Body of pancreas (tissue), 4 donors: ENCODE measurements around the gene KRT74. TPM values are rescaled to one million over a fixed set of nuclear protein-coding genes. Genes with fewer than 3 reads are reported as not detected.

Source experiments
- ATAC-seq: fragments of 150-250 bp; one replicate; pipeline ENCODE4 v1.9.1; 2016
- DNase-seq, 4 donors: peaks; one replicate each; pipeline ENCODE4 v3.0.0-alpha.2; 2019
- H3K27ac ChIP-seq, 4 donors: fragments of 200-600 bp; sonication (generic); 1 replicate in 3 of 4; 2 replicates in 1 of 4; pipeline versions ENCODE4 v1.5.1 to v1.6.1; 2016 to 2019; ENCODE audit warnings: mild to moderate bottlenecking in 1 of 4, mixed read lengths in 1 of 4, moderate library complexity in 1 of 4
- H3K27me3 ChIP-seq, 2 donors: fragments of 200-600 bp; sonication (generic); one replicate each; pipeline ENCODE4 v1.6.0; 2016; ENCODE audit warnings: mild to moderate bottlenecking in 1 of 2
- H3K36me3 ChIP-seq, 2 donors: fragments of 200-600 bp; sonication (generic); replicated peaks in 1 of 2; 2 replicates each; pipeline ENCODE4 v1.5.1; 2016; ENCODE audit warnings: low read depth in 2 of 2; ENCODE audit not compliant: insufficient read depth in 1 of 2
- H3K4me1 ChIP-seq: fragments of 200-600 bp; sonication (generic); one replicate; pipeline ENCODE4 v1.6.0; 2016
- H3K4me3 ChIP-seq, 2 donors: fragments of 200-600 bp; sonication (generic); 1 replicate in 1 of 2; 2 replicates in 1 of 2; pipeline ENCODE4 v1.5.1; 2016 to 2019
- H3K9me3 ChIP-seq, 3 donors: fragments of 200-600 bp; sonication (generic); 1 replicate in 2 of 3; 2 replicates in 1 of 3; pipeline ENCODE4 v1.5.1; 2016
- POLR2A ChIP-seq, 3 donors: fragments of 450-650 bp; IDR thresholded peaks; one replicate each; pipeline ENCODE4 v1.6.1; 2016; ENCODE audit warnings: antibody characterized with exemption in 3 of 3, mild to moderate bottlenecking in 2 of 3
- WGBS, 2 donors: methylation state at CpG; one replicate each; pipeline ENCODE4 v1.1.5; 2017; 5-methylcytosine and 5-hydroxymethylcytosine counted together
- intact Hi-C: fragments of 100-400 bp; cut with DNase I; formaldehyde crosslinking; loops from one replicate; pipeline ENCODE4 v1.15.1; 2023
- total RNA-seq, 2 donors: library from RNA; depleted of rRNA; stranded (reverse); fragments of >200 nt; gene quantifications; one replicate each; pipeline ENCODE4 v1.1.0, GENCODE V29; 2016
- TF ChIP-seq, protein P1 (sequence below), 7 experiments: fragments of 450-650 bp in 4 of 7; fragments of 200-600 bp in 3 of 7; sonication (generic) in 3 of 7; IDR thresholded peaks; one replicate each; pipeline ENCODE4 v1.5.1; 2016 to 2019; ENCODE audit warnings: antibody characterized with exemption in 7 of 7

The KRT74 gene
- total RNA-seq, 2 donors from 2014 or later, result not detected

DNA sequence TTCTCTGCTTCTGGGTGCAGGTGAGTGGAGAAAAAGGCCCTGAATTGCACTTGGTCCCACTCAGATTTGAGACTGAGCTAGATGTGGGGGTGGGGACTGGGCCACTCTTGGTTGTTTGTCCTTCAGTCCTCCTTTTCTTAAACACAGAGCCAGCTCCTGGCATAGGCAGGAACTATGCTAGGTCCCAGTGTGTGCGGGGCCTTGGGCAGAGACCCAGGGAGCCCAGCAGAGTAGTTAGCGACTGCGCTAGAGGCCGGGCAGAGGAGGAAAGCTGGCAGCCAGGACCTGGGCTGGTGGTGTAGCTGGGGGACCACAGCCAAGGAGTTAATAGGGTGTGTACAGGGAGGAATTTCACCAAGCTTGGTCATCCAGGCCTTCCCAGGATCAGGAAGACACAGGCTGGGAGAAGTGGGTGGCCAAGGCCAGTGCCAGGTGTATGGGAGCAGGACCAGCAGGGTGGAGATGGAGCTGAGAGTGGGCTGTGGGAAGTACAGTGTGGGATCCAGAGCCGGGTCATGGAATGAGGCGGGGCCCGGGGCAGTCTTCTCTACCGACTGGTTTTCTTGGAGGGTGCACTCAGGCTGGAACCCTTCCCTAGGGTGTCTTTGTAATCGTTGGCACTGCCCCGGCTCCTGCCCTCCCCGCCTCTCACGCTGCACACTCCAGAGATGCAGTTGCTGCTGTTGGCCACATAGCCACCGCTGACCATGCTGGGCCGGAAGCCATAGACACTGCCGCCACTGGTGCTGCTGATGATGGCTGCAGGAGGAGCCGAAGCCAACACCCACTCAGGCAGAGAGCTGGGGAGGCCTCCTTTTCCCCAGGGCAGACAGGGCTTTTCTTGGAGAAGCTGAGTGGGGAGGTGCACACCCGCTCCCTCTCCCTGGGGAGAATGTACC, 29.4 kb downstream of the KRT74 start:
- Histone ChIP-seq H3K9me3 (no peaks in the 10 kb centered on the region), H3K36me3 (no peaks in the 10 kb centered on the region), H3K4me3 (no peak overlapping the region), H3K27me3 (no peaks in the 10 kb centered on the region), H3K27ac (no peak overlapping the region), H3K4me1 (no peaks in the 10 kb centered on the region)
- TF ChIP-seq, protein P1, sequence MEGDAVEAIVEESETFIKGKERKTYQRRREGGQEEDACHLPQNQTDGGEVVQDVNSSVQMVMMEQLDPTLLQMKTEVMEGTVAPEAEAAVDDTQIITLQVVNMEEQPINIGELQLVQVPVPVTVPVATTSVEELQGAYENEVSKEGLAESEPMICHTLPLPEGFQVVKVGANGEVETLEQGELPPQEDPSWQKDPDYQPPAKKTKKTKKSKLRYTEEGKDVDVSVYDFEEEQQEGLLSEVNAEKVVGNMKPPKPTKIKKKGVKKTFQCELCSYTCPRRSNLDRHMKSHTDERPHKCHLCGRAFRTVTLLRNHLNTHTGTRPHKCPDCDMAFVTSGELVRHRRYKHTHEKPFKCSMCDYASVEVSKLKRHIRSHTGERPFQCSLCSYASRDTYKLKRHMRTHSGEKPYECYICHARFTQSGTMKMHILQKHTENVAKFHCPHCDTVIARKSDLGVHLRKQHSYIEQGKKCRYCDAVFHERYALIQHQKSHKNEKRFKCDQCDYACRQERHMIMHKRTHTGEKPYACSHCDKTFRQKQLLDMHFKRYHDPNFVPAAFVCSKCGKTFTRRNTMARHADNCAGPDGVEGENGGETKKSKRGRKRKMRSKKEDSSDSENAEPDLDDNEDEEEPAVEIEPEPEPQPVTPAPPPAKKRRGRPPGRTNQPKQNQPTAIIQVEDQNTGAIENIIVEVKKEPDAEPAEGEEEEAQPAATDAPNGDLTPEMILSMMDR (IDR thresholded peaks at IDR 0.05), result no peak
- TF ChIP-seq POLR2A (IDR thresholded peaks at IDR 0.05), result no peak
- DNase-seq (no peak), ATAC-seq (no peak)
- intact Hi-C loops, result no loop called here
- WGBS, 2 donors, result 85 to 88% methylated on average over 9 to 17 of the region's 17 CpGs

DNA sequence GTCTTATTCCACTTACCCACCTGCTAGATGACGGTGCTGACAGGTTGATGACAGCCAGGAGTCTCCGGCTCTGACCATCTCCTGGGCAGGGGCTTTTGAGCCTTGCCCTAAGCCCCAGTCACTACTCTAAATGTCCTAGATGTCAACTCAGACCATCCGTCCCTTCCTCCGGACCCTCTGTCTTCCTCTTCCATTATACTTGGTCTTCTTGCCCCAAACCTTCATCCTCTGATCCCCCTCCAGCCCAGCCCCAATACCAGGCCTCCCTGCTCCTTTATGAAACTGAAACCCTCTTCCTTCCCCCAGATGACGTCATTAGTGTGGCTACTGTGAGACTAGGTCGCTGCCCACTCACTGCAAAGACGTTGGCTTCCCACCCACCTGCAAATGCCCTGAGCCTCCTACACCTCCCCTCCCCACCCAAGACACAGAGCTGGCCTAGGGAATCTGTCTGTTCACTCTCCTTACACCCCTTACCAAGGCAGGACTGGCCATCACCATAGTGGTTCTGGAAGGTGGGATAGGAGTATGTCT, 30.8 kb downstream of the KRT74 start:
- no peak for ATAC-seq
- intact Hi-C loops, result no loop called here
- WGBS, 2 donors, result 69 to 78% methylated on average over 7 of the region's 7 CpGs
- TF ChIP-seq POLR2A (IDR thresholded peaks at IDR 0.05), result no peak
- TF ChIP-seq, protein P1 (IDR thresholded peaks at IDR 0.05), result no peak
- no peaks in the 10 kb centered on the region for H3K9me3 ChIP-seq
- H3K4me3 ChIP-seq, result no peak overlapping the region
- DNase-seq, result no peak
- no peaks in the 10 kb centered on the region for H3K27me3 ChIP-seq
- no peak overlapping the region for H3K27ac ChIP-seq
- no peaks in the 10 kb centered on the region for H3K36me3 ChIP-seq
- no peaks in the 10 kb centered on the region for H3K4me1 ChIP-seq

DNA sequence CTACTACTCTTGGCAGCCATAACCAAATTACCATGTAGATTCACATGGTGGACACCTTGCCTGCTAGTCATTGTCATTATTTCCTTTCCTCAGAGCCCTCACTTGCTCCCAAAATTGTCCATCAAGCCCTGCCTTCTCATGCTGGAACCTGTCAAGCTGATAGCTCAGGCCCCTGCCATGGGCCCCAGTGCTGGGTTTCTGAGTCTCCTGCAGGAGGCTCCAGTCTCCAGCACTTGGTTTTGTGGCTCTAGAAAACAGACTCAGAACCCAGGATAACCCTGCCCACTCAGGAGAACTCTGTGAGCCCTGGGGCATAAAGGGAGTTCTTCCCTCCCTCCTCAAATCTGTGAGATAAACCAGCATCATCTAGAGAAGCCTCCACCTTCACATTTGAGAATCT, 31.5 kb downstream of the KRT74 start:
- Histone ChIP-seq H3K4me1 (no peaks in the 10 kb centered on the region), H3K36me3 (no peaks in the 10 kb centered on the region), H3K27me3 (no peaks in the 10 kb centered on the region), H3K9me3 (no peaks in the 10 kb centered on the region), H3K4me3 (no peak overlapping the region), H3K27ac (no peak overlapping the region)
- TF ChIP-seq, protein P1 (IDR thresholded peaks at IDR 0.05), result no peak
- no peak for TF ChIP-seq POLR2A (IDR thresholded peaks at IDR 0.05)
- no peak for ATAC-seq
- intact Hi-C loops, result no loop called here
- DNase-seq, result no peak

- DNase-seq (no peak), ATAC-seq (no peak)
- no peaks in the 10 kb centered on the region for H3K36me3 ChIP-seq
- no peak overlapping the region for H3K4me3 ChIP-seq
- H3K27ac ChIP-seq, result no peak overlapping the region
- 89 to 91% methylated on average over 5 of the region's 5 CpGs for WGBS, 2 donors
- H3K4me1 ChIP-seq, result no peaks in the 10 kb centered on the region
- TF ChIP-seq, protein P1 (IDR thresholded peaks at IDR 0.05), result no peak
- no peak for TF ChIP-seq POLR2A (IDR thresholded peaks at IDR 0.05)
- no peaks in the 10 kb centered on the region for H3K27me3 ChIP-seq
- H3K9me3 ChIP-seq, result no peaks in the 10 kb centered on the region
- intact Hi-C loops, result no loop called here
Measured at GRCh38 chr12:52541709-52542108, 31.9 kb downstream of the KRT74 start.
